SK-N-SH (cell line): Measurements from ENCODE around the gene IGSF9. TPM values are rescaled to one million over a fixed set of nuclear protein-coding genes. Genes with fewer than 3 reads are reported as not detected.

Experiments used
- CTCF ChIA-PET: fragments of 300-600, 350-600 bp; formaldehyde crosslinking; extraction: SDS; loops from one replicate; lab custom pipeline; 2021; lab: Yijun Ruan, JAX
- POLR2A ChIA-PET: fragments of 350-600 bp; sonication (Branson Sonifier 250); formaldehyde crosslinking; extraction: SDS; loops from one replicate; lab custom pipeline; 2020; ENCODE audit warnings: antibody characterized with exemption, inconsistent platforms; lab: Yijun Ruan, JAX
- DNase-seq: peaks from one replicate; pipeline ENCODE4 v3.0.0; 2012
- H2AFZ ChIP-seq: fragments of 200-600 bp; sonication (generic); 2 replicates; pipeline ENCODE4 v1.8.1; 2016; ENCODE audit warnings: antibody characterized with exemption, mild to moderate bottlenecking, low read depth
- H3F3A ChIP-seq: fragments of 200-600 bp; sonication (generic); replicated peaks from 2 replicates; pipeline ENCODE3; 2016; ENCODE audit warnings: antibody characterized with exemption, mild to moderate bottlenecking; ENCODE audit not compliant: insufficient read depth
- H3K27ac ChIP-seq, 2 experiments: fragments of 200-500 bp in 1 of 2; fragments of 200-600 bp in 1 of 2; sonication (Bioruptor generic) in 1 of 2; sonication (generic), shearing (Covaris generic) in 1 of 2; 2 replicates each; pipeline versions ENCODE4 v1.5.1 to v1.6.1; 2014 to 2016; ENCODE audit warnings: low read depth in 2 of 2, inconsistent platforms in 1 of 2, low read length in 1 of 2, mild to moderate bottlenecking in 1 of 2, mixed read lengths in 1 of 2
- H3K27me3 ChIP-seq: fragments of 200-600 bp; sonication (generic), shearing (Covaris generic); 2 replicates; pipeline ENCODE4 v1.6.1; 2016; ENCODE audit warnings: mixed run types; ENCODE audit not compliant: insufficient read depth
- H3K36me3 ChIP-seq, 2 experiments: fragments of 200-500 bp in 1 of 2; fragments of 200-600 bp in 1 of 2; sonication (Bioruptor generic) in 1 of 2; sonication (generic) in 1 of 2; replicated peaks in 1 of 2; 2 replicates each; pipeline versions ENCODE3 to v1.5.1; 2014 to 2016; ENCODE audit warnings: low read length in 1 of 2, mild to moderate bottlenecking in 1 of 2; ENCODE audit not compliant: insufficient read depth in 2 of 2, control insufficient read depth in 1 of 2
- H3K4me1 ChIP-seq, 2 experiments: fragments of 200-500 bp in 1 of 2; fragments of 200-600 bp in 1 of 2; sonication (Bioruptor generic) in 1 of 2; sonication (generic), shearing (Covaris generic) in 1 of 2; 2 replicates each; pipeline versions ENCODE4 v1.5.1 to v1.6.1; 2014 to 2016; ENCODE audit warnings: low read depth in 1 of 2, low read length in 1 of 2, mixed run types in 1 of 2; ENCODE audit not compliant: insufficient read depth in 2 of 2, control insufficient read depth in 1 of 2
- H3K4me2 ChIP-seq: fragments of 200-600 bp; sonication (generic), shearing (Covaris generic); 2 replicates; pipeline ENCODE4 v1.6.1; 2017; ENCODE audit warnings: mixed run types
- H3K4me3 ChIP-seq, 2 experiments: fragments of 200-500 bp in 1 of 2; fragments of 200-600 bp in 1 of 2; sonication (Bioruptor generic) in 1 of 2; sonication (generic), shearing (Covaris generic) in 1 of 2; 2 replicates each; pipeline versions ENCODE4 v1.5.1 to v1.8.1; 2014 to 2016; ENCODE audit warnings: low read depth in 2 of 2, inconsistent platforms in 1 of 2, low read length in 1 of 2, mild to moderate bottlenecking in 1 of 2, mixed read lengths in 1 of 2, moderate library complexity in 1 of 2
- H3K79me2 ChIP-seq: fragments of 200-600 bp; sonication (generic); 2 replicates; pipeline ENCODE4 v1.8.1; 2017; ENCODE audit warnings: mild to moderate bottlenecking; ENCODE audit not compliant: insufficient read depth
- H3K9ac ChIP-seq: fragments of 200-600 bp; sonication (generic); 2 replicates; pipeline ENCODE4 v1.6.1; 2017; ENCODE audit warnings: mixed run types
- H3K9me2 ChIP-seq: fragments of 200-600 bp; sonication (generic); 2 replicates; pipeline ENCODE4 v1.6.1; 2017; ENCODE audit warnings: mixed run types
- H3K9me3 ChIP-seq: fragments of 200-600 bp; sonication (generic); 2 replicates; pipeline ENCODE4 v1.6.1; 2017; ENCODE audit warnings: mixed run types, mild to moderate bottlenecking, moderate library complexity
- H4K20me1 ChIP-seq: fragments of 200-600 bp; sonication (generic); 2 replicates; pipeline ENCODE4 v1.6.1; 2017; ENCODE audit warnings: mild to moderate bottlenecking, mixed run types; ENCODE audit not compliant: insufficient read depth
- CHD2 ChIP-seq: fragments of 150-350 bp; IDR thresholded peaks from 2 replicates; pipeline ENCODE4 v1.6.1; 2018; ENCODE audit warnings: low read length; ENCODE audit not compliant: partially characterized antibody
- CTCF ChIP-seq: fragments of 200-600 bp; sonication (generic); IDR thresholded peaks from 2 replicates; pipeline ENCODE4 v1.6.1; 2017; ENCODE audit warnings: antibody characterized with exemption, mild to moderate bottlenecking, moderate library complexity
- FOXJ3 ChIP-seq: sonication (generic); formaldehyde crosslinking; IDR thresholded peaks from 2 replicates; pipeline ENCODE4 v1.5.1; 2020; ENCODE audit warnings: mild to moderate bottlenecking, missing genetic modification reagents
- FOXM1 ChIP-seq: IDR thresholded peaks from 2 replicates; pipeline ENCODE4 v1.4.0; 2012; ENCODE audit warnings: low read depth, mild to moderate bottlenecking
- GATA2 ChIP-seq: sonication (generic); formaldehyde crosslinking; IDR thresholded peaks from 2 replicates; pipeline ENCODE4 v1.5.0; 2020; ENCODE audit warnings: mild to moderate bottlenecking, missing genetic modification reagents
- IRF3 ChIP-seq: fragments of 150-350 bp; IDR thresholded peaks from 2 replicates; pipeline ENCODE4 v1.6.1; 2016; ENCODE audit warnings: mild to moderate bottlenecking, low read depth, low read length
- JUND ChIP-seq: IDR thresholded peaks from 2 replicates; pipeline ENCODE4 v1.4.0; 2012
- MAX ChIP-seq: IDR thresholded peaks from 2 replicates; pipeline ENCODE4 v1.4.0; 2012; ENCODE audit warnings: low read depth
- MEF2A ChIP-seq: IDR thresholded peaks from 2 replicates; pipeline ENCODE4 v1.4.0; 2012; ENCODE audit warnings: low read depth, borderline replicate concordance
- NFIC ChIP-seq: IDR thresholded peaks from 2 replicates; pipeline ENCODE4 v1.4.0; 2012; ENCODE audit warnings: borderline replicate concordance
- RAD21 ChIP-seq: IDR thresholded peaks from 2 replicates; pipeline ENCODE4 v1.6.1; 2012; ENCODE audit warnings: mild to moderate bottlenecking, low read length
- RCOR1 ChIP-seq: fragments of 150-350 bp; IDR thresholded peaks from 2 replicates; pipeline ENCODE4 v1.6.1; 2017; ENCODE audit warnings: antibody characterized with exemption, low read length
- REST ChIP-seq: IDR thresholded peaks from 2 replicates; pipeline ENCODE4 v1.6.1; 2012; ENCODE audit warnings: mild to moderate bottlenecking, low read depth, low read length, moderate library complexity
- SIN3A ChIP-seq: IDR thresholded peaks from 2 replicates; pipeline ENCODE4 v1.6.1; 2012; ENCODE audit warnings: low read depth, mild to moderate bottlenecking, low read length, moderate library complexity, borderline replicate concordance
- TEAD4 ChIP-seq: IDR thresholded peaks from 2 replicates; pipeline ENCODE4 v1.4.0; 2012; ENCODE audit warnings: mild to moderate bottlenecking, borderline replicate concordance; ENCODE audit not compliant: insufficient read depth
- USF1 ChIP-seq: IDR thresholded peaks from 2 replicates; pipeline ENCODE4 v1.4.0; 2012; ENCODE audit warnings: low read depth, borderline replicate concordance
- YY1 ChIP-seq: IDR thresholded peaks from 2 replicates; pipeline ENCODE4 v1.4.0; 2012; ENCODE audit warnings: low read depth, mild to moderate bottlenecking
- ZBTB33 ChIP-seq: IDR thresholded peaks from 2 replicates; pipeline ENCODE4 v1.4.0; 2012; ENCODE audit warnings: low read depth, borderline replicate concordance
- WGBS: methylation state at CpG from one replicate; pipeline ENCODE4 v1.1.6; 2017; ENCODE audit warnings: low lambda C conversion rate; 5-methylcytosine and 5-hydroxymethylcytosine counted together
- polyA plus RNA-seq, 3 experiments: library from polyadenylated mRNA; depleted of rRNA; stranded (reverse); fragments of >200 nt; gene quantifications; 2 replicates each; pipeline ENCODE4 v1.2.3, GENCODE V29; 2012

IGSF9 gene
- polyA plus RNA-seq, 1 of the 3 experiments (the other 2 are of a cell fraction), result 2.4 TPM

- WGBS, result 97% methylated on average over 10 of the region's 10 CpGs
- DNase-seq, result no peak
- Histone ChIP-seq H3K9me2 (no peaks in the 10 kb centered on the region), H3K36me3 (peaks cover 12 to 20% of the 10 kb centered on the region in 2 experiments), H3K27ac (peak overlapping the region in 1 of 2 experiments; percentile 86; a peak in 2 of 4 replicates), H3K4me3 (no peak overlapping the region), H3K4me2 (no peak overlapping the region), H3K9me3 (no peaks in the 10 kb centered on the region), H4K20me1 (peaks cover 17% of the 10 kb centered on the region), H3F3A (peaks cover 57% of the 10 kb centered on the region), H3K27me3 (no peaks in the 10 kb centered on the region), H3K9ac (0 out of 2 replicates have a peak overlapping the region, but pooled peaks have one; percentile 11), H3K4me1 (peaks cover 27 to 76% of the 10 kb centered on the region in 2 experiments; a peak in 3 of 4 replicates), H2AFZ (no peak overlapping the region), H3K79me2 (peaks cover 20% of the 10 kb centered on the region)
- CTCF ChIA-PET, result interaction anchor here (3.1 to 3.6 kb wide), 2 partner anchors 23 to 115 kb away, joined by 8 to 19 read pairs; no protein-coding TSS in a partner anchor
- no peak for TF ChIP-seq GATA2 (CRISPR knock-in tag)
- no peak for TF ChIP-seq TEAD4
- no peak for TF ChIP-seq CHD2
- TF ChIP-seq SIN3A, result no peak
- TF ChIP-seq MAX, result no peak
- no peak for TF ChIP-seq YY1
- TF ChIP-seq REST, result no peak
- TF ChIP-seq ZBTB33, result no peak
- no peak for TF ChIP-seq NFIC
- no peak for TF ChIP-seq MEF2A
- TF ChIP-seq RAD21, result no peak
- no peak for TF ChIP-seq FOXJ3 (CRISPR knock-in tag)
- no peak for TF ChIP-seq IRF3
- no peak for TF ChIP-seq RCOR1
- no peak for TF ChIP-seq JUND
- TF ChIP-seq CTCF, result no peak
- TF ChIP-seq USF1, result no peak
- no peak for TF ChIP-seq FOXM1
- POLR2A ChIA-PET, result no interaction called here
These were observed 31.0 kb downstream of the IGSF9 start for GRCh38 chr1:159914252-159915018.
